ENCODE results near the gene ZCCHC7. TPM values are rescaled to one million over a fixed set of nuclear protein-coding genes. Genes with fewer than 3 reads are reported as not detected.

Gene ZCCHC7
- total and polyA plus RNA-seq, 10 of the 15 experiments (the other 5 are each of a cell fraction or from before 2014, with no cell fraction given): 42.9 to 178 (median 53.3) TPM

- DNase-seq (ENCODE audit: low read depth, low spot score) (no peak), FAIRE-seq (no peak), ATAC-seq (no peak)
- Histone ChIP-seq H2AFZ (ENCODE audit: control insufficient read depth, low read depth, low read length) (no peak overlapping the region), H3K9ac (ENCODE audit: control insufficient read depth, insufficient read depth, low read length) (no peak overlapping the region), H3K79me2 (ENCODE audit: control insufficient read depth, insufficient read depth, low read length) (peaks cover 5% of the 10 kb centered on the region), H3K4me3 (no peak overlapping the region), H3K27me3 (replicated peaks in 1 of 2; ENCODE audit: control insufficient read depth in 2 of 2, insufficient read depth in 2 of 2, low read length in 1 of 2) (no peaks in the 10 kb centered on the region), H3K36me3 (ENCODE audit: control insufficient read depth in 2 of 2, insufficient read depth in 2 of 2, low read length in 1 of 2) (peaks cover 0 to 6% of the 10 kb centered on the region in 2 experiments; a peak in 2 of 4 replicates), H4K20me1 (ENCODE audit: control insufficient read depth, insufficient read depth) (no peaks in the 10 kb centered on the region), H3K4me1 (ENCODE audit: control insufficient read depth, insufficient read depth, low read length) (peaks cover 5% of the 10 kb centered on the region), H3K27ac (ENCODE audit: control insufficient read depth, insufficient read depth) (no peak overlapping the region), H3K4me2 (ENCODE audit: control insufficient read depth, insufficient read depth) (no peak overlapping the region), H3K9me3 (replicated peaks; ENCODE audit: control insufficient read depth, insufficient read depth, low read length) (no peaks in the 10 kb centered on the region; the same call in 1 of the 3 replicates)
- RAD21 ChIA-PET (ENCODE audit: unreplicated experiment): interaction anchor here (1.0 to 1.6 kb wide), 2 partner anchors 27 to 31 kb away, joined by 3 read pairs; no protein-coding TSS in a partner anchor
- in situ Hi-C loops (cut with MboI) (loop anchor here (5.0 kb wide), 1 partner anchor 51 kb away; no protein-coding TSS in a partner anchor), intact Hi-C loops (cut with micrococcal nuclease; ENCODE audit: unreplicated experiment) (loop anchor here (1.0 kb wide), 1 partner anchor 12 kb away; no protein-coding TSS in a partner anchor)
- POLR2A ChIA-PET: interaction anchor here (0.8 kb wide), 1 partner anchor 16 kb away, joined by 3 read pairs; no protein-coding TSS in a partner anchor
- 99% methylated on average over 4 of the region's 4 CpGs for WGBS (ENCODE audit: insufficient coverage, insufficient replicate concordance, low lambda C conversion rate, missing lambda C conversion rate)
- BruUV-seq (replicated peaks): no TSS peak
- SMC1A ChIA-PET (ENCODE audit: uncharacterized antibody, unreplicated experiment): interaction anchor here (0.9 to 6.0 kb wide), 5 partner anchors 14 to 41 kb away, joined by 3 to 62 read pairs (median 5); no protein-coding TSS in a partner anchor
- CTCF ChIA-PET: interaction anchor here (0.5 to 1.2 kb wide), 2 partner anchors 9 to 111 kb away, joined by 3 to 4 read pairs; no protein-coding TSS in a partner anchor
- no peak for TF ChIP-seq JUNB (IDR thresholded peaks at IDR 0.05)
- no peak for TF ChIP-seq BACH1 (IDR thresholded peaks at IDR 0.05; ENCODE audit: borderline replicate concordance)
- TF ChIP-seq TCF3 (IDR thresholded peaks at IDR 0.05; ENCODE audit: borderline replicate concordance, insufficient read depth, low read depth, low read length): no peak
- no peak for TF ChIP-seq POLR2AphosphoS2 (IDR thresholded peaks at IDR 0.05; ENCODE audit: low read depth, low read length)
- no peak for TF ChIP-seq NRF1 (conservative IDR thresholded peaks at IDR 0.05; ENCODE audit: low read depth, low read length)
- TF ChIP-seq RELA (IDR thresholded peaks at IDR 0.05; ENCODE audit: borderline replicate concordance, partially characterized antibody): no peak
- TF ChIP-seq SPI1 (IDR thresholded peaks at IDR 0.05; ENCODE audit: borderline replicate concordance, insufficient read depth, low read depth, low read length): no peak
- no peak for TF ChIP-seq POLR2AphosphoS5 (IDR thresholded peaks at IDR 0.05; ENCODE audit: low read length)
These were observed 133.1 kb downstream of the ZCCHC7 start for GRCh38 chr9:37253377-37253937.

Data from GM12878 (cell line).